Transverse colon (tissue), 4 donors: ENCODE measurements around the gene MEF2D. TPM values are rescaled to one million over a fixed set of nuclear protein-coding genes. Genes with fewer than 3 reads are reported as not detected.

Source experiments
- DNase-seq: peaks from one replicate; pipeline ENCODE4 v3.0.0-alpha.2; 2019
- H3K27ac ChIP-seq, 4 donors: fragments of 200-600 bp; sonication (generic); 2 replicates each; pipeline ENCODE4 v1.5.1; 2016 to 2018; ENCODE audit warnings: inconsistent platforms in 4 of 4
- H3K27me3 ChIP-seq: fragments of 200-600 bp; sonication (generic); 2 replicates; pipeline ENCODE4 v1.5.1; 2017; ENCODE audit warnings: inconsistent platforms
- H3K36me3 ChIP-seq, 4 donors: fragments of 200-600 bp; sonication (generic); 2 replicates each; pipeline ENCODE4 v1.5.1; 2017 to 2019; ENCODE audit warnings: inconsistent platforms in 4 of 4
- H3K4me1 ChIP-seq, 4 donors: fragments of 200-600 bp; sonication (generic); 2 replicates each; pipeline ENCODE4 v1.5.1; 2017 to 2020; ENCODE audit warnings: inconsistent platforms in 4 of 4
- H3K4me3 ChIP-seq, 4 donors: fragments of 200-600 bp; sonication (generic); 1 replicate in 1 of 4; 2 replicates in 3 of 4; pipeline versions ENCODE4 v1.5.1 to v1.6.1; 2017 to 2019; ENCODE audit warnings: inconsistent platforms in 4 of 4
- H3K9me3 ChIP-seq, 2 donors: fragments of 200-600 bp; sonication (generic); 2 replicates each; pipeline ENCODE4 v1.5.1; 2017 to 2019; ENCODE audit warnings: inconsistent platforms in 2 of 2
- CTCF ChIP-seq, 5 experiments: fragments of 200-600 bp in 3 of 5; fragments of 450-650 bp in 2 of 5; sonication (generic) in 3 of 5; IDR thresholded peaks; 1 replicate in 2 of 5; 2 replicates in 3 of 5; pipeline ENCODE4 v1.5.1; 2016 to 2017; ENCODE audit warnings: antibody characterized with exemption in 5 of 5, inconsistent platforms in 3 of 5, mild to moderate bottlenecking in 2 of 5, moderate library complexity in 1 of 5
- EP300 ChIP-seq: sonication (generic); formaldehyde crosslinking; IDR thresholded peaks from one replicate; pipeline ENCODE4 v1.6.1; 2017; ENCODE audit warnings: antibody characterized with exemption, low read depth
- POLR2A ChIP-seq: fragments of 450-650 bp; IDR thresholded peaks from one replicate; pipeline ENCODE4 v1.6.1; 2016; ENCODE audit warnings: antibody characterized with exemption, mild to moderate bottlenecking, moderate library complexity
- POLR2AphosphoS5 ChIP-seq, 3 donors: sonication (generic); formaldehyde crosslinking; IDR thresholded peaks; one replicate each; pipeline ENCODE4 v1.6.1; 2016; ENCODE audit warnings: antibody characterized with exemption in 3 of 3
- WGBS, 2 donors: methylation state at CpG; one replicate each; pipeline ENCODE4 v1.1.5; 2018; ENCODE audit warnings: low coverage in 1 of 2; 5-methylcytosine and 5-hydroxymethylcytosine counted together
- in situ Hi-C, 4 donors: fragments of 200-750 bp; cut with MboI; loops; one replicate each; pipeline versions ENCODE4 v1.15.0 to v1.15.1; 2017; ENCODE audit warnings: low sequenced_read_pairs in 3 of 4, low pct_ligation_motif_present in 1 of 4, low pct_unique_long_range_greater_than_20kb in 1 of 4
- intact Hi-C: fragments of 100-400 bp; cut with DNase I; formaldehyde crosslinking; loops from one replicate; pipeline ENCODE4 v1.15.1; 2023; ENCODE audit warnings: low total_unique reads
- total RNA-seq, 4 donors: library from RNA; depleted of rRNA; stranded (reverse); fragments of >200 nt; gene quantifications; one replicate each; pipeline ENCODE4 v1.1.0, GENCODE V29; 2016

Gene MEF2D
- total RNA-seq, 4 donors from 2014 or later: 26.1 to 200 (median 85.7) TPM

DNA sequence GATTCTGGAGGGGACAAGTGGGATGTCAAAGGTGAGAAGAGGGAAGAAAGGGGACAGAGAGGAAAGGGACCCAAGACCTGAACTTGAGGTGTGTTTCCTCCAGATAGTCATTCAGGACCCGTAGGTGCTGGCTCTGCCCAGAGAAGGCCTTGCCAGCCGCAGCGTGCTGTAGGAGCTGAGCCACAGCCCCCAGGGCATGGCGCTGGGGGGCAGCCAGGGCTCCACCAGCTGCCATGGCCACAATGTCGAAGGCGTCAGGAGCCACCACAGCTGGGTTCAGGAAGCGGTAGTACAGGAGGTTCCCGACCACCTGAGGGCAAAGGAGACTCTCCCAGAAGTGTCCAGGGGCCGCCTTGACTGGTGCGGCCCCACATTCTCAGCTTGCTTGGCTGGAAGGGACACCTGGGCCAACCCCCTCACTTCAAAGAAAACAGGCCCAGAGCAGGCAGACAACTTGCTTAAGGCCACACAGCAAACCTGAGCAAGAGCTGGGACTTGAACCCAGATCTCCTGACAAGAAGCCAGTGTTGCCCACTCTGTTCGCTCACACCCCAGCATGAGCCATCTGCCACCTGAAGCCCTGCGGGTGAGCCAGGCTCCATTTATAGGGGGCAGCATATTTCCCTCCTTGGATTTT, 34.0 kb upstream of the MEF2D start:
- Histone ChIP-seq H3K27ac (no peak overlapping the region), H3K27me3 (no peaks in the 10 kb centered on the region), H3K4me1 (no peaks in the 10 kb centered on the region), H3K36me3 (no peaks in the 10 kb centered on the region), H3K9me3 (no peaks in the 10 kb centered on the region), H3K4me3 (no peak overlapping the region)
- WGBS, 2 donors: 93% methylated on average over 12 of the region's 12 CpGs; no CpG with 5 or more reads in 1 of the 2 donors
- no peak for TF ChIP-seq POLR2A
- no peak for TF ChIP-seq CTCF (IDR thresholded peaks at IDR 0.05)
- TF ChIP-seq POLR2AphosphoS5 (IDR thresholded peaks at IDR 0.05): no peak
- TF ChIP-seq EP300: no peak
- in situ Hi-C loops (no loop called here), intact Hi-C loops (no loop called here)
- DNase-seq: peak; percentile 1

- intact Hi-C loops: no loop called here
- 92% methylated on average over 11 of the region's 11 CpGs; no CpG with 5 or more reads in 1 of the 2 donors for WGBS, 2 donors
- TF ChIP-seq POLR2A (no peak), CTCF (IDR thresholded peaks at IDR 0.05) (no peak)
These were observed 33.1 kb upstream of the MEF2D start for GRCh38 chr1:156533568-156534220.

GRCh38 chr1:156532374-156532773, 31.8 kb upstream of the MEF2D start:
- Histone ChIP-seq H3K4me1 (no peaks in the 10 kb centered on the region), H3K9me3 (no peaks in the 10 kb centered on the region), H3K36me3 (no peaks in the 10 kb centered on the region), H3K27ac (no peak overlapping the region), H3K27me3 (no peaks in the 10 kb centered on the region), H3K4me3 (no peak overlapping the region)
- DNase-seq: no peak
- WGBS, 2 donors: 93 to 96% methylated on average over 4 of the region's 4 CpGs
- in situ Hi-C loops: no loop called here
- intact Hi-C loops: no loop called here
- TF ChIP-seq EP300 (no peak), CTCF (IDR thresholded peaks at IDR 0.05) (no peak), POLR2AphosphoS5 (IDR thresholded peaks at IDR 0.05) (no peak)

More at GRCh38 chr1:156533568-156534220, 33.1 kb upstream of the MEF2D start:
- no peaks in the 10 kb centered on the region for H3K4me1 ChIP-seq
- peak; percentile 3 for DNase-seq
- in situ Hi-C loops: no loop called here
- H3K27me3 ChIP-seq: no peaks in the 10 kb centered on the region
- H3K36me3 ChIP-seq: no peaks in the 10 kb centered on the region
- no peak overlapping the region for H3K4me3 ChIP-seq
- H3K9me3 ChIP-seq: no peaks in the 10 kb centered on the region
- H3K27ac ChIP-seq: no peak overlapping the region

- no peaks in the 10 kb centered on the region for H3K27me3 ChIP-seq
- intact Hi-C loops (no loop called here), in situ Hi-C loops (no loop called here)
- peaks cover 0 to 12% (median under 1%) of the 10 kb centered on the region in 4 donors for H3K4me1 ChIP-seq
- H3K9me3 ChIP-seq: no peaks in the 10 kb centered on the region
- DNase-seq: no peak
- no peak overlapping the region for H3K4me3 ChIP-seq
- H3K36me3 ChIP-seq: no peaks in the 10 kb centered on the region
- 88 to 95% methylated on average over 2 to 18 of the region's 18 CpGs for WGBS, 2 donors
- H3K27ac ChIP-seq: no peak overlapping the region
- no peak for TF ChIP-seq EP300
These were observed 29.4 kb upstream of the MEF2D start for GRCh38 chr1:156530006-156530405.
